ENCODE measurements around the gene RBMS1. TPM values are rescaled to one million over a fixed set of nuclear protein-coding genes. Genes with fewer than 3 reads are reported as not detected.

Gene RBMS1
- polyA plus RNA-seq, 2 of the 4 experiments (the other 2 are of a cell fraction), result 51.9 to 108 TPM

GRCh38 chr2:160352500-160352899 is 141.1 kb downstream of the RBMS1 start:
- no peaks in the 10 kb centered on the region for H3K9me3 ChIP-seq
- FAIRE-seq, result peak; percentile 78
- 23% methylated on average over 5 of the region's 5 CpGs for WGBS (ENCODE audit: missing lambda C conversion rate)
- ChIA-PET CTCF (interaction anchor here (0.9 to 3.9 kb wide), 14 partner anchors 9 to 713 kb away, joined by 3 to 30 read pairs (median 4); no protein-coding TSS in a partner anchor), POLR2A (interaction anchor here (0.6 to 1.7 kb wide), 4 partner anchors 15 to 618 kb away, joined by 3 to 9 read pairs (median 4); no protein-coding TSS in a partner anchor)
- DNase-seq (ENCODE audit: low read depth in 1 of 2, low spot score in 1 of 2), result peak; percentile 24 to 83
- peak; percentile 81 to 92 for ATAC-seq
- peak overlapping the region; percentile 12; the same call in 1 of the 3 replicates for H3K4me3 ChIP-seq
- H3K4me1 ChIP-seq, result peaks cover 89% of the 10 kb centered on the region
- peak overlapping the region; percentile 83 for H3K4me2 ChIP-seq
- peak overlapping the region; percentile 79 to 85 for H3K27ac ChIP-seq
- TF ChIP-seq NPAS2 (CRISPR knock-in tag; IDR thresholded peaks at IDR 0.05; ENCODE audit: borderline replicate concordance), result no peak
- TF ChIP-seq HES2 (IDR thresholded peaks at IDR 0.05), result 0 out of 2 replicates have a peak, but pooled peaks have one; percentile 31
- TF ChIP-seq MYC (IDR thresholded peaks at IDR 0.05; ENCODE audit: borderline replicate concordance, low read length), result 0 out of 2 replicates have a peak, but pooled peaks have one; percentile 19
- TF ChIP-seq ESRRA (IDR thresholded peaks at IDR 0.05; ENCODE audit: borderline replicate concordance, low read length), result no peak
- no peak for TF ChIP-seq RAD21 (conservative IDR thresholded peaks at IDR 0.05 in 1 of 2, IDR thresholded peaks at IDR 0.05 in 1 of 2)
- TF ChIP-seq ZFP36 (IDR thresholded peaks at IDR 0.05; ENCODE audit: borderline replicate concordance, partially characterized antibody), result no peak
- no peak for TF ChIP-seq CHD2 (IDR thresholded peaks at IDR 0.05; ENCODE audit: low read length, partially characterized antibody)
- TF ChIP-seq NR3C1 (IDR thresholded peaks at IDR 0.05), result no peak
- no peak for TF ChIP-seq FOXS1 (CRISPR knock-in tag; IDR thresholded peaks at IDR 0.05)
- TF ChIP-seq KDM1A (IDR thresholded peaks at IDR 0.05; ENCODE audit: low read depth), result no peak
- TF ChIP-seq TP53 (CRISPR knock-in tag; IDR thresholded peaks at IDR 0.05), result no peak
- no peak for TF ChIP-seq PHF8 (IDR thresholded peaks at IDR 0.05; ENCODE audit: borderline replicate concordance, low read depth)
- TF ChIP-seq ZC3H11A (IDR thresholded peaks at IDR 0.05), result no peak
- no peak for TF ChIP-seq REST (IDR thresholded peaks at IDR 0.05)
- TF ChIP-seq HOXB13 (CRISPR knock-in tag; IDR thresholded peaks at IDR 0.05; ENCODE audit: low read depth), result no peak
- TF ChIP-seq BHLHE40 (IDR thresholded peaks at IDR 0.05; ENCODE audit: low read depth, low read length), result no peak
- no peak for TF ChIP-seq USF2 (IDR thresholded peaks at IDR 0.05)
- TF ChIP-seq FOSB (CRISPR knock-in tag; IDR thresholded peaks at IDR 0.05), result no peak
- TF ChIP-seq KDM5A (IDR thresholded peaks at IDR 0.05), result no peak
- TF ChIP-seq JUNB (IDR thresholded peaks at IDR 0.05), result peak; percentile 85
- TF ChIP-seq CBX8 (IDR thresholded peaks at IDR 0.05), result no peak
- peak; percentile 81 for TF ChIP-seq HOXB5 (CRISPR knock-in tag; IDR thresholded peaks at IDR 0.05)
- TF ChIP-seq CTCF (IDR thresholded peaks at IDR 0.05), result no peak
- no peak for TF ChIP-seq HOXA7 (CRISPR knock-in tag; IDR thresholded peaks at IDR 0.05)
- TF ChIP-seq HEYL (CRISPR knock-in tag; IDR thresholded peaks at IDR 0.05), result no peak
- no peak for TF ChIP-seq E2F6 (IDR thresholded peaks at IDR 0.05; ENCODE audit: borderline replicate concordance, low read depth)
- TF ChIP-seq ZNF302 (CRISPR knock-in tag; IDR thresholded peaks at IDR 0.05), result no peak
- no peak for TF ChIP-seq RCOR1 (IDR thresholded peaks at IDR 0.05; ENCODE audit: low read depth, low read length)
- no peak for TF ChIP-seq SREBF2 (IDR thresholded peaks at IDR 0.05)
- peak; percentile 74; the same call in 1 of the 2 replicates for TF ChIP-seq GATA3 (IDR thresholded peaks at IDR 0.05; ENCODE audit: borderline replicate concordance)
- no peak for TF ChIP-seq MAZ (IDR thresholded peaks at IDR 0.05; ENCODE audit: borderline replicate concordance, low read depth, low read length)
- no peak for TF ChIP-seq POLR2A (IDR thresholded peaks at IDR 0.05; ENCODE audit: low read length)
- TF ChIP-seq, protein P1, sequence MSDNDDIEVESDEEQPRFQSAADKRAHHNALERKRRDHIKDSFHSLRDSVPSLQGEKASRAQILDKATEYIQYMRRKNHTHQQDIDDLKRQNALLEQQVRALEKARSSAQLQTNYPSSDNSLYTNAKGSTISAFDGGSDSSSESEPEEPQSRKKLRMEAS (IDR thresholded peaks at IDR 0.05), result peak; percentile 62; the same call in 1 of the 2 replicates
- TF ChIP-seq JUN (IDR thresholded peaks at IDR 0.05), result peak; percentile 66 to 67; a peak in 3 of 5 replicates
- TF ChIP-seq TFCP2L1 (CRISPR knock-in tag; IDR thresholded peaks at IDR 0.05), result no peak
- no peak for TF ChIP-seq EHMT2 (IDR thresholded peaks at IDR 0.05; ENCODE audit: low read depth)
- TF ChIP-seq NFE2L2 (conservative IDR thresholded peaks at IDR 0.05; ENCODE audit: low read length), result no peak
